Measurements from ENCODE around the gene RRP1.

DNA sequence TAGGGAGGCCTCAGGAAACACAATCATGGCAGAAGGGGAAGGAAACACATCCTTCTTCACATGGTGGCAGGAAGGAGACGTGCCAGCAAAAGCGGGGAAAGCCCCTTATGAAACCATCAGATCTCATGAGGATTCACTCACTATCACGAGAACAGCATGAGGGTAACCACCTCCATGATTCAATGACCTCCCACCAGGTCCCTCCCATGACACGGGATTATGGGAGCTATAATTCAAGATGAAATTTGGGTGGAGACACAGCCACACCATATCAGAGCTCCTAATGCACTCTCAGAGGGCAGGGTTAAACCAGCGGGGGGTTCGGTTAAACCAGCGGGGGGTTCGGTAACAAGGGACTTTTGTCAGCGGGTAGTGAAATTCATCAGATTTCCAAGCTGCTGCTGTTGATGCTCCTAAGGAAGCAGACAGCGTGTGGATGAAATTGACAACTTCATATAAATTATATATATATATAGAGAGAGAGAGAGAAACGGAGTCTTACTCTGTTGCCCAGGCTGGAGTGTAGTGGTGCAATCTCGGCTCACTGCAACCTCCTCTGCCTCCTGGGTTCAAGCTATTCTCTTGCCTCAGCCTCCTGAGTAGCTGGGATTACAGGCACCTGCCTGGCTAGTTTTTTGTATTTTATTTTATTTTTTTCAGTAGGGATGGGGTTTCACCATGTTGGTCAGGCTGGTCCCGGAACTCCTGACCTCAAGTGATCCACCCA is 17.5 kb upstream of the RRP1 start:
- TF ChIP-seq CTCF (IDR thresholded peaks at IDR 0.05; ENCODE audit: low read length): no peak
- TF ChIP-seq EZH2 (IDR thresholded peaks at IDR 0.05; ENCODE audit: borderline replicate concordance, low read length): no peak

Measured in OCI-LY1 (cell line).